Liver (tissue), 9 donors: ENCODE results near the gene TBCCD1. TPM values are rescaled to one million over a fixed set of nuclear protein-coding genes. Genes with fewer than 3 reads are reported as not detected.

ENCODE experiments used
- DNase-seq: peaks from one replicate; pipeline ENCODE4 v3.0.0-alpha.2; 2017; ENCODE audit warnings: low spot score
- H3K27ac ChIP-seq, 2 donors: one replicate each; pipeline ENCODE4 v1.7.0; 2013; ENCODE audit warnings: inconsistent platforms in 2 of 2, low read length in 2 of 2, control low read depth in 1 of 2, low read depth in 1 of 2, mild to moderate bottlenecking in 1 of 2
- H3K27me3 ChIP-seq, 4 donors: one replicate each; pipeline versions ENCODE4 v1.6.1 to v1.7.0; 2013; ENCODE audit warnings: low read length in 3 of 4, inconsistent platforms in 1 of 4, mild to moderate bottlenecking in 1 of 4, moderate library complexity in 1 of 4; ENCODE audit not compliant: control insufficient read depth in 4 of 4, insufficient read depth in 4 of 4
- H3K36me3 ChIP-seq, 4 donors: one replicate each; pipeline versions ENCODE4 v1.6.1 to v1.7.0; 2013; ENCODE audit warnings: low read length in 3 of 4, mild to moderate bottlenecking in 3 of 4, low read depth in 1 of 4, moderate library complexity in 1 of 4; ENCODE audit not compliant: control insufficient read depth in 4 of 4, insufficient read depth in 3 of 4
- H3K4me1 ChIP-seq, 4 donors: one replicate each; pipeline versions ENCODE4 v1.6.1 to v1.7.0; 2013; ENCODE audit warnings: low read length in 3 of 4, mild to moderate bottlenecking in 3 of 4, moderate library complexity in 1 of 4; ENCODE audit not compliant: control insufficient read depth in 4 of 4, insufficient read depth in 4 of 4
- H3K4me3 ChIP-seq, 3 donors: one replicate each; pipeline versions ENCODE4 v1.6.1 to v1.7.0; 2013; ENCODE audit warnings: low read length in 3 of 3, control low read depth in 1 of 3, low read depth in 1 of 3, mild to moderate bottlenecking in 1 of 3
- H3K9ac ChIP-seq, 2 donors: one replicate each; pipeline ENCODE4 v1.7.0; 2013; ENCODE audit warnings: low read length in 2 of 2, mild to moderate bottlenecking in 2 of 2, moderate library complexity in 2 of 2, control low read depth in 1 of 2, low read depth in 1 of 2
- H3K9me3 ChIP-seq, 4 donors: one replicate each; pipeline versions ENCODE4 v1.6.1 to v1.7.0; 2013; ENCODE audit warnings: low read length in 3 of 4; ENCODE audit not compliant: control insufficient read depth in 4 of 4
- ATF3 ChIP-seq: IDR thresholded peaks from 2 replicates; pipeline ENCODE4 v1.6.1; 2016; ENCODE audit warnings: antibody characterized with exemption
- CTCF ChIP-seq: fragments of 150-350 bp; IDR thresholded peaks from 2 replicates; pipeline ENCODE4 v1.5.1; 2017; ENCODE audit warnings: improper control_type of control experiment, low read depth, low read length; ENCODE audit not compliant: missing input control
- EGR1 ChIP-seq, 2 donors: IDR thresholded peaks; 2 replicates each; pipeline ENCODE4 v1.6.1; 2016 to 2018; ENCODE audit warnings: antibody characterized with exemption in 2 of 2, low read depth in 2 of 2
- FOXA1 ChIP-seq: IDR thresholded peaks from 2 replicates; pipeline ENCODE4 v1.6.1; 2016; ENCODE audit warnings: antibody characterized with exemption
- FOXA2 ChIP-seq: IDR thresholded peaks from 2 replicates; pipeline ENCODE4 v1.6.1; 2016; ENCODE audit warnings: antibody characterized with exemption
- HNF4A ChIP-seq, 2 donors: conservative IDR thresholded peaks; 2 replicates each; pipeline ENCODE4 v1.6.1; 2016; ENCODE audit warnings: antibody characterized with exemption in 2 of 2, mild to moderate bottlenecking in 2 of 2
- HNF4G ChIP-seq: IDR thresholded peaks from 2 replicates; pipeline ENCODE4 v1.6.1; 2016; ENCODE audit warnings: antibody characterized with exemption
- JUND ChIP-seq, 2 donors: IDR thresholded peaks; 2 replicates each; pipeline ENCODE4 v1.6.1; 2016; ENCODE audit warnings: antibody characterized with exemption in 2 of 2
- MAX ChIP-seq: IDR thresholded peaks from 2 replicates; pipeline ENCODE4 v1.6.1; 2016; ENCODE audit warnings: antibody characterized with exemption
- NR2F2 ChIP-seq: IDR thresholded peaks from 2 replicates; pipeline ENCODE4 v1.6.1; 2016; ENCODE audit warnings: antibody characterized with exemption
- RAD21 ChIP-seq, 2 donors: IDR thresholded peaks; 2 replicates each; pipeline ENCODE4 v1.6.1; 2016; ENCODE audit warnings: antibody characterized with exemption in 2 of 2, mild to moderate bottlenecking in 2 of 2
- REST ChIP-seq: IDR thresholded peaks from 2 replicates; pipeline ENCODE4 v1.6.1; 2016; ENCODE audit warnings: antibody characterized with exemption, mild to moderate bottlenecking
- RXRA ChIP-seq, 2 donors: IDR thresholded peaks; 2 replicates each; pipeline ENCODE4 v1.6.1; 2017 to 2018; ENCODE audit warnings: antibody characterized with exemption in 2 of 2, mild to moderate bottlenecking in 1 of 2
- TAF1 ChIP-seq: conservative IDR thresholded peaks from 2 replicates; pipeline ENCODE4 v1.6.1; 2016; ENCODE audit warnings: antibody characterized with exemption, mild to moderate bottlenecking
- ZBTB33 ChIP-seq: IDR thresholded peaks from 2 replicates; pipeline ENCODE4 v1.6.1; 2016; ENCODE audit warnings: antibody characterized with exemption
- WGBS: extraction: QIAGEN DNeasy Blood & Tissue Kit; methylation state at CpG from one replicate; pipeline ENCODE4 v1.1.7; 2013; 5-methylcytosine and 5-hydroxymethylcytosine counted together
- polyA plus RNA-seq, 2 donors: library from polyadenylated mRNA; stranded (reverse) in 1 of 2; unstranded in 1 of 2; fragments of 200-250 nt in 1 of 2; fragments of >200 nt in 1 of 2; fragmentation: Nextera tagmentation in 1 of 2; extraction: Ambion mirVana in 1 of 2; gene quantifications; one replicate each; pipeline versions ENCODE4 v1.2.1 to v1.2.3, GENCODE V29; 2013 to 2015
- total RNA-seq, 2 donors: library from RNA; depleted of rRNA; stranded (reverse); fragments of >200 nt; gene quantifications; one replicate each; pipeline ENCODE4 v1.2.3, GENCODE V29; 2014
- donor health status: healthy.
- donor health status: healthy.
- donor health status: healthy.
- donor health status: healthy.
- donor health status: healthy.

TBCCD1 gene
- total and polyA plus RNA-seq, 4 donors, result 4.9 to 16.2 (median 10.6) TPM

GRCh38 chr3:186523434-186523833 is 43.7 kb downstream of the TBCCD1 start:
- H3K4me1 ChIP-seq, result peaks cover 0 to 4% (median under 1%) of the 10 kb centered on the region in 4 donors

GRCh38 chr3:186523022-186523421 is 44.1 kb downstream of the TBCCD1 start:
- Histone ChIP-seq H3K36me3 (no peaks in the 10 kb centered on the region), H3K27me3 (no peaks in the 10 kb centered on the region), H3K4me3 (no peak overlapping the region), H3K4me1 (peaks cover 0 to 4% (median under 1%) of the 10 kb centered on the region in 4 donors), H3K9me3 (no peaks in the 10 kb centered on the region), H3K9ac (no peak overlapping the region), H3K27ac (no peak overlapping the region)
- DNase-seq, result no peak
- TF ChIP-seq FOXA2 (no peak), JUND (IDR thresholded peaks at IDR 0.05) (no peak), CTCF (no peak), FOXA1 (no peak), HNF4G (no peak), EGR1 (IDR thresholded peaks at IDR 0.05; ENCODE audit: low read depth in 2 of 2) (no peak), MAX (no peak), HNF4A (conservative IDR thresholded peaks at IDR 0.05) (no peak), ZBTB33 (no peak), RAD21 (IDR thresholded peaks at IDR 0.05) (no peak), RXRA (IDR thresholded peaks at IDR 0.05) (no peak), REST (no peak), ATF3 (no peak), TAF1 (no peak)
- WGBS, result 94% methylated on average over 6 of the region's 6 CpGs

More at GRCh38 chr3:186523434-186523833, 43.7 kb downstream of the TBCCD1 start:
- DNase-seq, result no peak
- H3K36me3 ChIP-seq, result no peaks in the 10 kb centered on the region
- no peaks in the 10 kb centered on the region for H3K27me3 ChIP-seq
- TF ChIP-seq HNF4A (conservative IDR thresholded peaks at IDR 0.05) (peak; percentile 19 to 68), NR2F2 (peak; percentile 14), EGR1 (IDR thresholded peaks at IDR 0.05; ENCODE audit: low read depth in 2 of 2) (no peak)
- no peak overlapping the region for H3K9ac ChIP-seq
- H3K4me3 ChIP-seq, result no peak overlapping the region
- WGBS, result 22% methylated on average over 2 of the region's 2 CpGs
- no peak overlapping the region for H3K27ac ChIP-seq
- H3K9me3 ChIP-seq, result no peaks in the 10 kb centered on the region
